Pancreas (tissue), 10 donors: ENCODE data around the gene FAM221B. TPM values are rescaled to one million over a fixed set of nuclear protein-coding genes. Genes with fewer than 3 reads are reported as not detected.

Experiments
- ATAC-seq, 4 donors: fragments of 200-7000 bp; cut with Tn5 transposase; one replicate each; pipeline versions ENCODE4 v1.8.0 to v1.9.1; 2020; ENCODE audit warnings: mild to moderate bottlenecking in 4 of 4, moderate library complexity in 4 of 4
- DNase-seq, 6 donors: peaks; one replicate each; pipeline ENCODE4 v3.0.0-alpha.2; 2020
- FAIRE-seq: peaks from 2 replicates; lab custom pipeline; 2012; peaks lifted over from hg19 to GRCh38; lab: Jason Lieb, UNC
- H3K27ac ChIP-seq, 4 donors: fragments of 200-600 bp; sonication (generic); 1 replicate in 3 of 4; 2 replicates in 1 of 4; pipeline versions ENCODE4 v1.5.0 to v1.8.0; 2020
- H3K27me3 ChIP-seq, 4 donors: fragments of 200-600 bp; one replicate each; pipeline ENCODE4 v1.8.0; 2021
- H3K36me3 ChIP-seq, 3 donors: fragments of 200-600 bp; sonication (generic) in 1 of 3; one replicate each; pipeline versions ENCODE4 v1.5.0 to v1.8.0; 2020 to 2021
- H3K4me1 ChIP-seq, 3 donors: fragments of 200-600 bp; one replicate each; pipeline ENCODE4 v1.8.0; 2021
- H3K4me3 ChIP-seq, 4 donors: fragments of 200-600 bp; sonication (generic) in 2 of 4; one replicate each; pipeline versions ENCODE4 v1.5.0 to v1.8.0; 2020 to 2021
- H3K9me3 ChIP-seq, 4 donors: fragments of 200-600 bp; one replicate each; pipeline ENCODE4 v1.8.0; 2021
- CTCF ChIP-seq, 4 donors: fragments of 200-600 bp; sonication (generic) in 3 of 4; IDR thresholded peaks; one replicate each; pipeline versions ENCODE4 v1.5.0 to v1.8.0; 2021; ENCODE audit warnings: antibody characterized with exemption in 4 of 4
- WGBS, 2 donors: extraction: QIAGEN DNeasy Blood & Tissue Kit; methylation state at CpG; one replicate each; pipeline ENCODE4 v1.1.7; 2013; 5-methylcytosine and 5-hydroxymethylcytosine counted together
- intact Hi-C, 3 donors: fragments of 100-400 bp; cut with DNase I; formaldehyde crosslinking; loops; one replicate each; pipeline versions ENCODE4 v1.11.1 to v1.14.2; 2022
- polyA plus RNA-seq, 2 donors: library from polyadenylated mRNA; stranded (reverse); fragments of 200-250 nt; gene quantifications; one replicate each; pipeline ENCODE4 v1.2.3, GENCODE V29; 2013
- total RNA-seq, 6 donors: library from RNA; stranded (reverse); fragmentation: NEBNext Ultra II Directional in 4 of 6; extraction: Animal tissue kit (Norgen Biotek cat#: 25700) in 4 of 6; gene quantifications; one replicate each; pipeline versions ENCODE4 v1.2.1 to v1.2.4, GENCODE V29; 2021 to 2023
- donor health status: healthy with polysubstance abuse.
- donor health status: DM: no; HTN: no; CAD: no; lungs with moderate emphysema.
- donor health status: DM: no; HTN: no; CAD: no.
- donor health status: control.
- donor health status: control.
- donor health status: Bipolar disorder and iron deficiency.
- donor health status: DM: yes; HTN: yes; CAD: no.
- donor health status: DM: no; HTN: no; CAD: no.
- donor health status: DM: no; HTN: no; CAD: no.
- donor health status: DM: yes; HTN: yes; CAD: no.

The FAM221B gene
- total and polyA plus RNA-seq, 8 donors = 0.11 TPM; not detected in 7

GRCh38 chr9:35771943-35772342, 56.6 kb downstream of the FAM221B start:
- ATAC-seq = peak; percentile 57 to 71 (median 64)
- WGBS, 2 donors = 34 to 42% methylated on average over 3 of the region's 3 CpGs

GRCh38 chr9:35771534-35771933, 57.0 kb downstream of the FAM221B start:
- peak; percentile 5 for FAIRE-seq
- no peak for TF ChIP-seq CTCF (IDR thresholded peaks at IDR 0.05)
- DNase-seq = peak in 4 of 6 donors; percentile 37 to 72 (median 67)
- Histone ChIP-seq H3K27ac (peak overlapping the region; percentile 28 to 80 (median 58)), H3K9me3 (no peaks in the 10 kb centered on the region), H3K27me3 (no peaks in the 10 kb centered on the region), H3K36me3 (no peaks in the 10 kb centered on the region), H3K4me1 (peaks cover 12 to 25% (median 19%) of the 10 kb centered on the region in 3 donors), H3K4me3 (peak overlapping the region in 1 of 4 donors; percentile 2)
- WGBS, 2 donors = 0 to 3% methylated on average over 1 of the region's 1 CpG
- intact Hi-C loops = no loop called here
- peak; percentile 80 to 89 (median 86) for ATAC-seq

More at GRCh38 chr9:35771943-35772342, 56.6 kb downstream of the FAM221B start:
- H3K27ac ChIP-seq = peak overlapping the region in 2 of 4 donors; percentile 70 to 80
- H3K4me3 ChIP-seq = no peak overlapping the region
- no peaks in the 10 kb centered on the region for H3K36me3 ChIP-seq
- intact Hi-C loops = no loop called here
- H3K27me3 ChIP-seq = no peaks in the 10 kb centered on the region
- DNase-seq = no peak
- no peaks in the 10 kb centered on the region for H3K9me3 ChIP-seq
- TF ChIP-seq CTCF (IDR thresholded peaks at IDR 0.05) = no peak
- no peak for FAIRE-seq
- peaks cover 12 to 25% (median 19%) of the 10 kb centered on the region in 3 donors for H3K4me1 ChIP-seq

GRCh38 chr9:35771075-35771433, 57.5 kb downstream of the FAM221B start:
- H3K36me3 ChIP-seq = no peaks in the 10 kb centered on the region
- ATAC-seq = peak; percentile 66 to 82 (median 74)
- FAIRE-seq = no peak
- WGBS, 2 donors = 4% methylated on average over 4 of the region's 4 CpGs
- no peaks in the 10 kb centered on the region for H3K27me3 ChIP-seq
- intact Hi-C loops = no loop called here
- peak in 1 of 6 donors; percentile 39 for DNase-seq
- H3K4me3 ChIP-seq = peak overlapping the region in 1 of 4 donors; percentile 2
- TF ChIP-seq CTCF (IDR thresholded peaks at IDR 0.05) = no peak
- peak overlapping the region; percentile 28 to 80 (median 58) for H3K27ac ChIP-seq
- H3K9me3 ChIP-seq = no peaks in the 10 kb centered on the region
- H3K4me1 ChIP-seq = peaks cover 12 to 25% (median 19%) of the 10 kb centered on the region in 3 donors

- ATAC-seq = no peak
- no peak for DNase-seq
- H3K4me1 ChIP-seq = peaks cover 12 to 25% (median 19%) of the 10 kb centered on the region in 3 donors
- TF ChIP-seq CTCF (IDR thresholded peaks at IDR 0.05) = no peak
- WGBS, 2 donors = 95 to 98% methylated on average over 1 of the region's 1 CpG
- no peak overlapping the region for H3K27ac ChIP-seq
- no peaks in the 10 kb centered on the region for H3K36me3 ChIP-seq
- no peaks in the 10 kb centered on the region for H3K27me3 ChIP-seq
- H3K9me3 ChIP-seq = no peaks in the 10 kb centered on the region
- no peak for FAIRE-seq
- intact Hi-C loops = no loop called here
- H3K4me3 ChIP-seq = no peak overlapping the region
These were observed 58.8 kb downstream of the FAM221B start for GRCh38 chr9:35769763-35770162.

GRCh38 chr9:35767458-35767857, 61.1 kb downstream of the FAM221B start:
- H3K4me1 ChIP-seq = peaks cover 12 to 24% (median 17%) of the 10 kb centered on the region in 3 donors
- H3K4me3 ChIP-seq = no peak overlapping the region
- FAIRE-seq (no peak), ATAC-seq (no peak), DNase-seq (no peak)
- H3K27me3 ChIP-seq = no peaks in the 10 kb centered on the region
- H3K36me3 ChIP-seq = no peaks in the 10 kb centered on the region
- WGBS, 2 donors = 88 to 92% methylated on average over 1 of the region's 1 CpG
- H3K9me3 ChIP-seq = no peaks in the 10 kb centered on the region
- no peak overlapping the region for H3K27ac ChIP-seq
- intact Hi-C loops = no loop called here
- no peak for TF ChIP-seq CTCF (IDR thresholded peaks at IDR 0.05)
